HTR-8/SVneo (cell line): ENCODE results near the gene MTO1.
"Not testable (repeated sequence)": the region's sequence is repeated elsewhere in the genome, so short reads cannot be mapped to it uniquely, and the experiment has no call there.

Experiments
- DNase-seq: peaks from one replicate; pipeline ENCODE4 v3.0.0; 2011; ENCODE audit warnings: low spot score, mixed read lengths; ENCODE audit not compliant: insufficient read length
- FAIRE-seq: peaks from 2 replicates; lab custom pipeline; 2011; peaks lifted over from hg19 to GRCh38; lab: Jason Lieb, UNC

The MTO1 gene

DNA sequence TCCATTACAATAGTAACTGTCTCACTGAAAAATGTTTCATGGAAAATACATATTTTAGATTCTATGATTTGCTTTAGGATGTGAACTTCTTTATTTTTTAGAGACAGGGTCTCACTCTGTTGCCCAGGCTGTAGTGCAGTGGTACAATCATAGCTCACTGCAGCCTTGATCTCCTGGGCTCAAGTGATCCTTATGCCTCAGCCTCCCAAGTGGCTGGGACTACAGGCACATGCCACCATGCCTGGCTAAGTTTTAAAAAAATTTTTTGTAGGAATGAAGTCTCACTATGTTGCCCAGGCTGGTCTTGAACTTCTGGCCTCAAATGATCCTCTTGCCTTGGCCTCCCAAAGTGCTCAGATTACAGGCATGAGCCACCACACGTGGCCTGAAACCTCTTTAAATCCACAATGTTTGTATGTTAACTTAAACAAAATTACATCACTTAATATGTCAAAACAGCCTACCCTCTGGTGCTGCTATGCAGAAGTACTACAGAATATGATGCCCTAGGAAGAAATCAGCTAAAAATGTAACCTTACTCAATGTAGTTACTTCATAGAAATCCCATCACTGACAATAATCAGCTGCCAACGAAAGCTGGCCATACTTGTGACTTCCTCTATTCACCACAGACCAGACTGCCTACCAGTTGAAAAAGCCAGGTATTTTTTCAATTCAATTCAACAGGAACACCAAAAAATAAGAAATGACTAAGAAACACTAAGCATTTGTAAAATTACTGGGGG lies 41.7 kb downstream of the MTO1 start:
- no peak for DNase-seq
- peak; percentile 49 for FAIRE-seq

DNA sequence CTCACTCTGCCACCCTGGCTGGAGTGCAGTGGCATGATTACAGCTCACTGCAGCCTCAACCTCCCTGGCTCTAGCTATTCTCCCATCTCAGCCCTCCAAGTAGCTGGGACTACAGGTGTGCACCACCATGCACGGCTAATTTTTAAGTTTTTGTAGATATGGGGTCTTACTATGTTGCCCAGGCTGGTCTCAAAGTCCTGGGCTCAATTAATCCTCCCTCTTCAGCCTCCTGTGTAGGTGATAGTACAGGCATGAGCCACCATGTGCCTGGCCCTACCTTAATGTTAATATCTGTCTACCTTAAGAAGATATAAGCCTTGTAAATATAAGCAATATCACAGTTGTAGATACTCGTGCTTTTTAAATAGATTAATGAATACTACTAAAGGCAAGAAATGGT lies 42.6 kb downstream of the MTO1 start:
- FAIRE-seq (no peak), DNase-seq (no peak)

DNA sequence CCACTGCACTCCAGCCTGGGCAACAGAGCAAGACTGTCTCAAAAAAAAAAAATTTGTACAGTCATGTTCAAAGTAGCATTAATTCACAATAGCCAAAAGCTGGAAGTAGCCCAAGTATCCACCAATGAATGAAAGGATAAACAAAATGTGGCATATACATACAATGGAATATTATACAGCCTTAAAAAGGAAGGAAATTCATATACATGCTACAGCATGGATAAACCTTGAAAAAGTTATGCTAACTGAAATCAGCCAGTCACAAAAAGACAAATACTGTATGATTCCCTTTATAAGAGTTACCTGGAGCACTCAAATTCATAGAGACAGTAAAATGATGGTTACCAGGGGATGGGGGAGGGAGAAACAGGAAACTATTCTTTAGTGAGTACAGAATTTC lies 43.6 kb downstream of the MTO1 start:
- DNase-seq: no peak
- FAIRE-seq: no peak

DNA sequence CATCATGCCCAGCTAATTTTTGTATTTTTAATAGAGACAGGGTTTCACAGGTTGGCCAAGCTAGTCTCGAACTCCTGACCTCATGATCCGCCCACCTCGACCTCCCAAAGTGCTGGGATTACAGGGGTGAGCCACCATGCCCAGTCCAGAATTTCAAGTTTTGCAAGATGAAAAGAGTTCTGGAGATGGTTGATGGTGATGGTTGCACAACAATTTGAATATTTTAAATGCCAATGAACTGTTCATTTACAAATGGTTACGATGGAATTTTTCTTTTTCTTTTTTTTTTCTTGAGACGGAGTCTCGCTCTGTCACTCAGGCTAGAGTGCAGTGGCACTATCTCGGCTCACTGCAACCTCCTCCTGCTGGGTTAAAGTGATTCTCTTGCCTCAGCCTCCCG lies 44.2 kb downstream of the MTO1 start:
- FAIRE-seq, DNase-seq: not testable (repeated sequence)

DNA sequence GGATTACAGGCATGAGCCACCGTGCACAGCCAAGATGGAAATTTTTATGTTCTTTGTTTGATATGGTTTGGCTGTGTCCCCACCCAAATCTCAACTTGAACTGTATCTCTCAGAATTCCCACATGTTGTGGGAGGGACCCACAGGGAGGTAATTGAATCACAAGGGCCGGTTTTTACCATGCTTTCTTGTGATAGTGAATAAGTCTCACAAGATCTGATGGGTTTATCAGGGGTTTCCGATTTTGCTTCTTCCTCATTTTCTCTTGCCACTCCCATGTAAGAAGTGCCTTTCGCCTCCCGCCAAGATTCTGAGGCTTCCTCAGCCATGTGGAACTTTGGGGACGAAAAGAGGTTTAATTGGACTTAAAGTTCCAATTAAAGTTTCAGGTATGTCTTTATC lies 44.7 kb downstream of the MTO1 start:
- DNase-seq: no peak
- FAIRE-seq: no peak

- DNase-seq (no peak), FAIRE-seq (no peak)
Observed at GRCh38 chr6:73508776-73509175, 47.2 kb downstream of the MTO1 start.

DNA sequence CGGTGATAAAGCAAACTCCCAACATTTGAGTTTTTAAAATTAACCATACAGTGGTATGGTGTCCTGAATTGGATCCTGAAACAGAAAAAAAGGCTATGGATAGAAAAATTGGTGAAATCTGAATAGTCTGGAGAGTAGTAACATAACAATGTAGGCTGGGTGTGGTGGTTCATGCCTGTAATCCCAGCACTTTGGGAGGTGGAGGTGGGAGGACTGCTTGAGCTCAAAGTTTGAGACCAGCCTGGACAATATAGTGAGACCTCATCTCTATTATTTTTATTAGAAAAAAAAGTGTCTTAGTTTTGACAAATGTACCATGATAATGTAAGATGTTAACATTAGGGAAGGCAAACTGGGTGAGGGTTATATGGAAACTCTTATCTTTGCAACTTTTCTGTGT lies 48.3 kb downstream of the MTO1 start:
- DNase-seq (no peak), FAIRE-seq (no peak)

DNA sequence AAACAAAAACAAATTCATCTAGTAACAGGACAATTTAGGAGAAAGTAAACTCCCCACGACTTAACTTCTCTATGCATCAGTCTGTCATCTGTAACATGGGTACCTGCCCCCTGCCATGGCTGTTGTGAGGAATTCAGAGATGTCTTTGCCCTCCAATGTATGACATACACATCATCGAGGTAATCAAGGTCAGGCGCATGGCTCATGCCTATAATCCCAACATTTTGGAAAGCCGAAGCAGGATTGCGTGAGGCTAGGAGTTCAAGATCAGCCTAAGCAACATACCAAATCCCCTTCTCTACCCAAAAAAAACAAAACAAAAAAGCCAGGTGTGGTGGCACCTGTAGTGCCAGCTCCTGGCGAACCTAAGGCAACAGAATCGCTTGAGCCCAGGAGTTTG lies 50.3 kb downstream of the MTO1 start:
- FAIRE-seq: no peak

DNA sequence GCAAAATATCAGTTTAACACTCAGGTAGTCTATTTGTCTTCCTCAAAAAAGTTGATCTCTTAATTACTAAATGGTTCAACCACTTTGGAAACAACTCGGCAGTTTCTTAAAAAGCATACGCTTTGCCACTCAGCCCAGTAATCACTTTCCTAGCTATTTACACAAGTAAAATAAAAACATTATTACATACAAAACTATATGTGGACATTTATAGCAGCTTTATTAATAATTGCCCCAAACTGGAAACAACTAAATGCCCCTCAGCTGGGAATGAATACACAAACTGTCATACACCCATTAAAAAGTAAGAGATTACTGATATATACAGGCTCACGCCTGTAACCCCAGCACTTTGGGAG lies 51.9 kb downstream of the MTO1 start:
- DNase-seq (no peak), FAIRE-seq (no peak)

More for the DNA sequence above, 50.3 kb downstream of the MTO1 start:
- DNase-seq: no peak

DNA sequence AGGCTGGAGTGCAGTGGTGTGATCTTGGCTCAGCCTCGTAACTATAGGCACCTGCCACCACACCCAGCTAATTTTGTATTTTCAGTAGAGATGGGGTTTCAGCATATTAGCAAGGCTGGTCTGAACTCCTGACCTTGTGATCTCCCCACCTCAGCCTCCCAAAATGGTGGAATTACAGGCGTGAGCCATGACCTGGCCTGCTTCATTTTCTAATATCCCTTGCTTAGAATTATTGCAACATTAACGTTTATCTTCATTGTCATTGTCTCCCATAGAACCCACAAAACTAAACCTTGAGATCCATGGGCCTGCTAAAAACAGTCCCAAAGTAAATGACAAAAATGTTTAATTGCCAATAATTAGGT lies 53.2 kb downstream of the MTO1 start:
- DNase-seq (no peak), FAIRE-seq (no peak)

DNA sequence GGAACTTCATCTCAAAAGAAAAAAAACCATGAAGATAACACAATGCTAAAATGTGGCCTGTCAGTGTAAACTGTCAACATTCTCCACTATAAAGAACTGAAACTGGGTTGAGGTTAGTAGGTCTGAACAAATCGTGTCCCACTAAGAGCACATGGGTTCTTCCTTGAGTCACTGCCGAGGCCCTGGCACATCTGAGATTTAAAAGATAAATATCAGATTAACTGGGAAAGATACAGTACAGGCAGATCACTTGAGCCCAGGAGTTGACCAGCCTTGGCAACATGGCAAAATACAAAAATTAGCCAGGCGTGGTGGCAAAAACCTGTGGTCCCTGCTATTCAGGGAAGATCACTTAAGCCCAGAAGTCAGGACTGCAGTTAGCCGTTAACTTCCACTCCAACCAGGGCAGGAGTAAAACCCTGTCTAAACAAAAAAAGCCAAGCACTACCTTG lies 53.7 kb downstream of the MTO1 start:
- FAIRE-seq: no peak
- no peak for DNase-seq

GRCh38 chr6:73516514-73517489 lies 55.3 kb downstream of the MTO1 start:
- DNase-seq: no peak

GRCh38 chr6:73518100-73518981 lies 56.8 kb downstream of the MTO1 start:
- not testable (repeated sequence) for FAIRE-seq, DNase-seq

More at GRCh38 chr6:73516514-73517489, 55.3 kb downstream of the MTO1 start:
- no peak for FAIRE-seq

DNA sequence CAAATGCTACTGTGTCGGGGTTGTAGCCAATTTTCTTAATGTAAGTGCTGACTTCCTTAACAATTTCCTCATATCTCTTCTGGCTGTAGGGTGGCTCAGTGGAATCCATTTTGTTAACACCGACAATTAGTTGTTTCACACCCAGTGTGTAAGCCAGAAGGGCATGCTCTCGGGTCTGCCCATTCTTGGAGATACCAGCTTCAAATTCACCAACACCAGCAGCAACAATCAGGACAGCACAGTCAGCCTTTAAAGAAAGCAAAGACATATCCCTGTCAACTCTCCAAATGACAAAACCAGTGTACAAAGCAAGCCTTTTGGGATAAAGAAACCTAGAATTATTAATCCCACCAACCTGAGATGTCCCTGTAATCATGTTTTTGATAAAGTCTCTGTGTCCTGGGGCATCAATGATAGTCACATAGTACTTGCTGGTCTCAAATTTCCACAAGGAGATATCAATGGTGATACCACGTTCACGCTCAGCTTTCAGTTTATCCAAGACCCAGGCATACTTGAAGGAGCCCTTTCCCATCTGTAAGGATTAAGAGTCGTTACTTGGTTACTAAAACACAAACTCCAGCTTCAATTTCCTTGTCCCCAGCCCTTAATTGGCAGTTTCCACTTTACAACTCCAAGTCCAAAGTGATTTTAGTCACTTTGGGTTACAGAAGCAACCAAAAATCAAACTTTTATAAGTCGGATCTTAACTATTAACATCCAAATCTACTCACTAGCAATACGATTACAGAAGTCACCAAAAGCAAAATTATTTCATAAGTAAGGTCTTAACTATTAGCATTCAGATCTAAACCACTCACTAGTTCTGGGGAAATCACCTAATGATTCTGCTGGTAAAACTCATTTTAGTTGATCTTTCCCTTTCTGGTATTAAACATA lies 57.7 kb downstream of the MTO1 start:
- not testable (repeated sequence) for FAIRE-seq

GRCh38 chr6:73519926-73520687 lies 58.6 kb downstream of the MTO1 start:
- FAIRE-seq: no peak
- DNase-seq: peak; percentile 44

More for the DNA sequence above, 57.7 kb downstream of the MTO1 start:
- DNase-seq: not testable (repeated sequence)

DNA sequence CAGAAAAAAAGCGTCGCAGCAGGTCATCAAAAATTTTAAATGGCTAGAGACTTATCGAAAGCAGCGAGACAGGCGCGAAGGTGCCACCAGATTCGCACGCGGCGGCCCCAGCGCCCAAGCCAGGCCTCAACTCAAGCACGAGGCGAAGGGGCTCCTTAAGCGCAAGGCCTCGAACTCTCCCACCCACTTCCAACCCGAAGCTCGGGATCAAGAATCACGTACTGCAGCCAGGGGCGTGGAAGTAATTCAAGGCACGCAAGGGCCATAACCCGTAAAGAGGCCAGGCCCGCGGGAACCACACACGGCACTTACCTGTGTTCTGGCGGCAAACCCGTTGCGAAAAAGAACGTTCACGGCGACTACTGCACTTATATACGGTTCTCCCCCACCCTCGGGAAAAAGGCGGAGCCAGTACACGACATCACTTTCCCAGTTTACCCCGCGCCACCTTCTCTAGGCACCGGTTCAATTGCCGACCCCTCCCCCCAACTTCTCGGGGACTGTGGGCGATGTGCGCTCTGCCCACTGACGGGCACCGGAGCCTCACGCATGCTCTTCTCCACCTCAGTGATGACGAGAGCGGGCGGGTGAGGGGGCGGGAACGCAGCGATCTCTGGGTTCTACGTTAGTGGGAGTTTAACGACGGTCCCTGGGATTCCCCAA lies 59.3 kb downstream of the MTO1 start, which contains the start of gene EEF1A1:
Gene EEF1A1, minus strand, starts transcription at position 345 of the 663 bp plus-strand sequence. CDS start 1,006 bp downstream, outside the sequence.
- DNase-seq (peak; percentile 98), FAIRE-seq (peak; percentile 91)

GRCh38 chr6:73521351-73521985 lies 59.9 kb downstream of the MTO1 start:
- peak; percentile 64 for DNase-seq

More at GRCh38 chr6:73521351-73521985, 59.9 kb downstream of the MTO1 start:
- no peak for FAIRE-seq
